Measurements from ENCODE around the gene SLC25A13. TPM values are rescaled to one million over a fixed set of nuclear protein-coding genes. Genes with fewer than 3 reads are reported as not detected.

The SLC25A13 gene
- total and polyA plus RNA-seq, 2 donors = 11.5 to 30.5 TPM

GRCh38 chr7:96315125-96315512, 6.8 kb downstream of the SLC25A13 start:
- H3K27ac ChIP-seq (ENCODE audit: low read depth) = no peak overlapping the region
- no peak for DNase-seq (ENCODE audit: extremely low spot score)
- H3K4me1 ChIP-seq (ENCODE audit: insufficient read depth) = no peaks in the 10 kb centered on the region
- no peaks in the 10 kb centered on the region for H3K36me3 ChIP-seq (ENCODE audit: insufficient read depth)
- H3K4me3 ChIP-seq (ENCODE audit: low read depth, low read length) = no peak overlapping the region

GRCh38 chr7:96314402-96315124, 7.3 kb downstream of the SLC25A13 start:
- no peak for DNase-seq (ENCODE audit: extremely low spot score)
- no peak overlapping the region for H3K27ac ChIP-seq (ENCODE audit: low read depth)

DNA sequence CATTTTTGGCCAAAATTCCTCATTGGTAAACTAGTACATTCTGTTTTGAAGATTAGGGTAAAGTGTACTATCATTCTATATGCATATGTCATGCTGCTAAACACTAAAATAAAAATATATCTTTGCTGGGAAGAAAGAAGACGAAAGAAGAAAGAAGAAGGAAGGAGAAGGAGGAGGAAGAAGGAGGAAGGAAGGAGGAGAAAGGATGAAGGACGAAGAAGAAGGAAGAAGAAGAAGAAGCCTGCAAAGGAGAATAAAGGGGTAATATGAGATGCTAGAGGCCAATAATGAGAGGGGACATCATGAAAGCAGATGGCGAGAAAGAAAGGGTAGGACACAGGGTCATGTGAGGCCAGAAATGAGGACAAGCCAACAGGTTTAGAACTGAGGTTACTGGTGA, 8.0 kb downstream of the SLC25A13 start:
- WGBS = 94% methylated on average over 3 of the region's 3 CpGs
- DNase-seq (ENCODE audit: extremely low spot score) = no peak
- Histone ChIP-seq H3K36me3 (ENCODE audit: insufficient read depth) (no peaks in the 10 kb centered on the region), H3K4me3 (ENCODE audit: low read depth, low read length) (no peak overlapping the region), H3K4me1 (ENCODE audit: insufficient read depth) (peaks cover 3% of the 10 kb centered on the region), H3K27ac (ENCODE audit: low read depth) (no peak overlapping the region)

More at GRCh38 chr7:96314402-96315124, 7.3 kb downstream of the SLC25A13 start:
- Histone ChIP-seq H3K4me1 (ENCODE audit: insufficient read depth) (peaks cover 3% of the 10 kb centered on the region), H3K4me3 (ENCODE audit: low read depth, low read length) (no peak overlapping the region), H3K36me3 (ENCODE audit: insufficient read depth) (no peaks in the 10 kb centered on the region)
- WGBS = 97% methylated on average over 4 of the region's 4 CpGs

GRCh38 chr7:96312502-96312901, 9.4 kb downstream of the SLC25A13 start:
- Histone ChIP-seq H3K4me3 (ENCODE audit: low read depth, low read length) (no peak overlapping the region), H3K27ac (ENCODE audit: low read depth) (no peak overlapping the region), H3K36me3 (ENCODE audit: insufficient read depth) (no peaks in the 10 kb centered on the region), H3K4me1 (ENCODE audit: insufficient read depth) (peaks cover 3% of the 10 kb centered on the region)
- DNase-seq (ENCODE audit: extremely low spot score) = no peak
- WGBS = 97% methylated on average over 4 of the region's 4 CpGs

GRCh38 chr7:96311967-96312366, 9.9 kb downstream of the SLC25A13 start:
- Histone ChIP-seq H3K4me1 (ENCODE audit: insufficient read depth) (peaks cover 3% of the 10 kb centered on the region), H3K4me3 (ENCODE audit: low read depth, low read length) (no peak overlapping the region), H3K27ac (ENCODE audit: low read depth) (no peak overlapping the region), H3K36me3 (ENCODE audit: insufficient read depth) (no peaks in the 10 kb centered on the region)
- DNase-seq (ENCODE audit: extremely low spot score) = no peak
- 73% methylated on average over 2 of the region's 2 CpGs for WGBS

DNA sequence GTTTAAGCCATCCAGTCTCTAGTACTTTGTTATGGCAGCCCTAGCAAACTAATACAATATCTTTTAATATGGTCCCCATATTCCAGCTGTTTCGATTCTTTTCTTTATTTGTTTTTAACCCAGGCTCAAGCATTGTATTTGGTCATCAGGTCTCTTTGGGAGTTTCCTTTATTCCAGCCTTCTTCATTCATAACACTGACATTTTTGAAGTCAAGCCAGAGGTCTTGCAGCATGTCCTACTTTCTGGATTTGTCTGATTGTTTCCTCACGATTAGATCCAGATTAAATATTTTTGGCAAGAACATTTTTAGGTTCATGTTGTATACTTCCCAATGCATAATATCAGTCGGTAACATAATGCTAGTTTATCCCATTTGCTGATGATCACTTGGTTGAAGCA, 11.8 kb downstream of the SLC25A13 start:
- H3K4me1 ChIP-seq (ENCODE audit: insufficient read depth) = peaks cover 3% of the 10 kb centered on the region
- H3K36me3 ChIP-seq (ENCODE audit: insufficient read depth) = no peaks in the 10 kb centered on the region
- WGBS = 40% methylated on average over 3 of the region's 3 CpGs
- no peak overlapping the region for H3K27ac ChIP-seq (ENCODE audit: low read depth)
- no peak overlapping the region for H3K4me3 ChIP-seq (ENCODE audit: low read depth, low read length)
- DNase-seq (ENCODE audit: extremely low spot score) = no peak

DNA sequence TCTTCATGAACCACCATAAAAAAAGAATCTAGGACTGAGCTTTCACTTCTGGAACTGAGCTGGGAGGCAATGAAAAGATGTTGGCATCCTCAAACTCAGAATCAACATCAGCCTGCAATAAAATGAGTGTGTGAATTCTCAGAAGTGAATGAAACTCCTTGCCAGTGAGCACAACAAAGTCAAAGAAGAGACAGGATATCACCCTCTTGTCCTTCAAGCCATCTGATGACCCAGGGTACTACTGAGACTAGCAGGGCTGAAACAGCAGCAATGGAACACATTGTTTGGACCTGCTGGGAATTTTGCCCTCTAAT, 13.0 kb downstream of the SLC25A13 start:
- H3K4me1 ChIP-seq (ENCODE audit: insufficient read depth) = peaks cover 3% of the 10 kb centered on the region
- H3K4me3 ChIP-seq (ENCODE audit: low read depth, low read length) = no peak overlapping the region
- H3K36me3 ChIP-seq (ENCODE audit: insufficient read depth) = no peaks in the 10 kb centered on the region
- no peak for DNase-seq (ENCODE audit: extremely low spot score)
- H3K27ac ChIP-seq (ENCODE audit: low read depth) = no peak overlapping the region

DNA sequence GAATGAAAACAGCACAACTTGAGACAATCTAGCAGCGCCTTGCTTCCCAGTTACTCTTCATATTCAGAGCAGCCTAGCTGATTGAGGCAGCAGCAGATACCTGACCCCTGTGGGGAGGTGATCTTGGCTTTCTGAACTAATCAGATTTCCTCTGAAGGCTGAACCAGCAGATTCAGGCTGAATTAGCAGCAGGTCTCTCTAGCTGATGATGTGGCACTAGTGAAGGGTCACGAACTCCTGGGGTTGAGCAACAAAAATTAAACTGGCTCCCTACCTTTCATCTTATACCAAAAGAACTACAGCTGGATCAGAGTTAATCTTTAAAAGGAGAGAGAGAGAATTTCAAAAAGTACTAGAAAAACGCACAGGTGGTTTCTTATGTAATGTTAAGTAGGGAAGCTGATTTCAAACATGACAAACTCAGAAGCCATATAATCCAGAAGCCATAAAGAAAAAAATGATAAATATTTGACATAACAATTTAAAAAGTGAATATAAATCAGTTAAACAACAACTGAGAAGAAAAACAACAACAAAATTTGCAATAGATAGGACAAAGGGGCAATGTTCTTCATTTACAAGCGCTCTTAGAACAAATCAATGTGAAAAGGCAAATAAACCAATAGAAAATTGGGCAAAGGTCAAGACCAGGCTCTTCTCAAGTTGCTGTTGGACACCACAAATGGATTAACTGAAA, 13.5 kb downstream of the SLC25A13 start:
- DNase-seq (ENCODE audit: extremely low spot score) = no peak
- peaks cover 3% of the 10 kb centered on the region for H3K4me1 ChIP-seq (ENCODE audit: insufficient read depth)
- no peak overlapping the region for H3K4me3 ChIP-seq (ENCODE audit: low read depth, low read length)
- no peak overlapping the region for H3K27ac ChIP-seq (ENCODE audit: low read depth)
- 92% methylated on average over 4 of the region's 4 CpGs for WGBS
- no peaks in the 10 kb centered on the region for H3K36me3 ChIP-seq (ENCODE audit: insufficient read depth)

- H3K27ac ChIP-seq (ENCODE audit: low read depth) = no peak overlapping the region
- 75% methylated on average over 8 of the region's 8 CpGs for WGBS
- H3K4me1 ChIP-seq (ENCODE audit: insufficient read depth) = peaks cover 3% of the 10 kb centered on the region
- DNase-seq (ENCODE audit: extremely low spot score) = no peak
- no peaks in the 10 kb centered on the region for H3K36me3 ChIP-seq (ENCODE audit: insufficient read depth)
- H3K4me3 ChIP-seq (ENCODE audit: low read depth, low read length) = no peak overlapping the region
Measured at GRCh38 chr7:96306385-96307125, 15.3 kb downstream of the SLC25A13 start.

DNA sequence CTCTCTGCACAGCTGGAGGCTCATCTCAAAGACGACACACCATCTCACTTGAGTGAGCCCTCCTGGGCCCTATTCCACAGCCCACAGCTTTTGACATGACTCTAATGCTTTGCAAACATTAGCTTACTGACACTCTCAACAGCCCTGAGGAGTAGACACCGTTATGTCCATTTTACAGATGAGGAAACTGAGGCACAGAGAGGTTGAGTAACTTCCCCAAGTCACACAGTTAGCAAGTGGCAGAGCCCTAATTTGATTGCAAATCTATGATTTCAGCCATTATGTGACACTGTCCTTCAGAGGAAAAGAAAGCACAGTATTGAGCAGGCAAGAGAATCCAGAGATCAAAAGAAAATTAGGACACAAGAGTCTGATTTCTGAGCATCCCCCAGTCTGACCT, 16.0 kb downstream of the SLC25A13 start:
- Histone ChIP-seq H3K4me3 (ENCODE audit: low read depth, low read length) (no peak overlapping the region), H3K27ac (ENCODE audit: low read depth) (no peak overlapping the region), H3K4me1 (ENCODE audit: insufficient read depth) (peaks cover 3% of the 10 kb centered on the region), H3K36me3 (ENCODE audit: insufficient read depth) (no peaks in the 10 kb centered on the region)
- WGBS = 92% methylated on average over 2 of the region's 2 CpGs
- no peak for DNase-seq (ENCODE audit: extremely low spot score)

GRCh38 chr7:96304573-96304972, 17.3 kb downstream of the SLC25A13 start:
- H3K27ac ChIP-seq (ENCODE audit: low read depth) = no peak overlapping the region
- H3K4me3 ChIP-seq (ENCODE audit: low read depth, low read length) = no peak overlapping the region
- H3K36me3 ChIP-seq (ENCODE audit: insufficient read depth) = no peaks in the 10 kb centered on the region
- H3K4me1 ChIP-seq (ENCODE audit: insufficient read depth) = peaks cover under 1% of the 10 kb centered on the region
- WGBS = 74% methylated on average over 3 of the region's 3 CpGs
- no peak for DNase-seq (ENCODE audit: extremely low spot score)

GRCh38 chr7:96303686-96304443, 18.0 kb downstream of the SLC25A13 start:
- no peak overlapping the region for H3K4me3 ChIP-seq (ENCODE audit: low read depth, low read length)
- DNase-seq (ENCODE audit: extremely low spot score) = peak; percentile 29
- no peaks in the 10 kb centered on the region for H3K36me3 ChIP-seq (ENCODE audit: insufficient read depth)
- WGBS = 76% methylated on average over 5 of the region's 5 CpGs
- H3K27ac ChIP-seq (ENCODE audit: low read depth) = no peak overlapping the region
- H3K4me1 ChIP-seq (ENCODE audit: insufficient read depth) = no peaks in the 10 kb centered on the region

GRCh38 chr7:96303105-96303685, 18.7 kb downstream of the SLC25A13 start:
- DNase-seq (ENCODE audit: extremely low spot score) = peak; percentile 50
- 83% methylated on average over 5 of the region's 5 CpGs for WGBS
- no peaks in the 10 kb centered on the region for H3K36me3 ChIP-seq (ENCODE audit: insufficient read depth)
- no peaks in the 10 kb centered on the region for H3K4me1 ChIP-seq (ENCODE audit: insufficient read depth)
- H3K27ac ChIP-seq (ENCODE audit: low read depth) = no peak overlapping the region
- H3K4me3 ChIP-seq (ENCODE audit: low read depth, low read length) = no peak overlapping the region

Data from urinary bladder (tissue), 4 donors.